Stimulated activated CD4-positive, alpha-beta T cell treated with anti-CD3 and anti-CD28 coated beads, Interleukin-1b, Interleukin-23, amount 100 ng/mL, for 4 hours (primary cell): ENCODE results near the gene ERCC4.
"Not testable (repeated sequence)": the region's sequence is repeated elsewhere in the genome, so short reads cannot be mapped to it uniquely, and the experiment has no call there.

Experiments
- DNase-seq, 2 donors: peaks; one replicate each; pipeline ENCODE4 v3.0.0-alpha.2; 2020; ENCODE audit warnings: low read depth in 2 of 2

ERCC4 gene

GRCh38 chr16:13919683-13920509, at the start of gene ERCC4:
ERCC4 (plus strand) TSS chr16:13920154; CDS start chr16:13920166, 12 bp downstream.
- peak; percentile 97 to 98 for DNase-seq

- DNase-seq: no peak
These were observed 46.0 kb upstream of the ERCC4 start for GRCh38 chr16:13873835-13874438.

GRCh38 chr16:13875614-13876284, 44.2 kb upstream of the ERCC4 start:
- DNase-seq: no peak

GRCh38 chr16:13883276-13883675, 36.7 kb upstream of the ERCC4 start:
- DNase-seq: no peak

- no peak for DNase-seq
These were observed 36.1 kb upstream of the ERCC4 start for GRCh38 chr16:13883881-13884280.

GRCh38 chr16:13885700-13886099, 34.3 kb upstream of the ERCC4 start:
- DNase-seq: no peak

GRCh38 chr16:13886608-13887007, 33.3 kb upstream of the ERCC4 start:
- DNase-seq: no peak

GRCh38 chr16:13889323-13889722, 30.6 kb upstream of the ERCC4 start:
- DNase-seq: not testable (repeated sequence)

- no peak for DNase-seq
These were observed 27.7 kb upstream of the ERCC4 start for GRCh38 chr16:13892301-13892700.

- no peak for DNase-seq
These were observed 24.4 kb upstream of the ERCC4 start for GRCh38 chr16:13895516-13895915.

- DNase-seq: no peak
These were observed 23.3 kb upstream of the ERCC4 start for GRCh38 chr16:13896543-13897182.

GRCh38 chr16:13897806-13898205, 22.1 kb upstream of the ERCC4 start:
- no peak for DNase-seq

- DNase-seq: no peak
These were observed 21.7 kb upstream of the ERCC4 start for GRCh38 chr16:13898233-13898632.

- DNase-seq: no peak
These were observed 17.9 kb upstream of the ERCC4 start for GRCh38 chr16:13902052-13902451.

- DNase-seq: no peak
These were observed 17.3 kb upstream of the ERCC4 start for GRCh38 chr16:13902677-13903076.

GRCh38 chr16:13904179-13904691, 15.7 kb upstream of the ERCC4 start:
- no peak for DNase-seq

- DNase-seq: not testable (repeated sequence)
These were observed 15.1 kb upstream of the ERCC4 start for GRCh38 chr16:13904822-13905221.

- no peak for DNase-seq
These were observed 13.5 kb upstream of the ERCC4 start for GRCh38 chr16:13906168-13907089.

GRCh38 chr16:13907431-13907830, 12.5 kb upstream of the ERCC4 start:
- no peak for DNase-seq

- DNase-seq: no peak
These were observed 10.9 kb upstream of the ERCC4 start for GRCh38 chr16:13909069-13909468.

GRCh38 chr16:13909872-13910303, 10.1 kb upstream of the ERCC4 start:
- no peak for DNase-seq
